Upper lobe of right lung (tissue), 1 donor: Measurements from ENCODE around the gene CTAG1A. TPM values are rescaled to one million over a fixed set of nuclear protein-coding genes. Genes with fewer than 3 reads are reported as not detected.

ENCODE experiments used
- ATAC-seq: fragments of 200-7000 bp; cut with Tn5 transposase; one replicate; pipeline ENCODE4 v1.9.1; 2020; ENCODE audit warnings: mild to moderate bottlenecking, moderate library complexity
- DNase-seq: peaks from one replicate; pipeline ENCODE4 v3.0.0-alpha.2; 2020
- H3K27ac ChIP-seq: fragments of 200-600 bp; one replicate; pipeline ENCODE4 v1.8.0; 2022
- H3K27me3 ChIP-seq: fragments of 200-600 bp; one replicate; pipeline ENCODE4 v1.8.0; 2022; ENCODE audit warnings: mild to moderate bottlenecking
- H3K36me3 ChIP-seq: fragments of 200-600 bp; one replicate; pipeline ENCODE4 v1.8.0; 2022
- H3K4me1 ChIP-seq: fragments of 200-600 bp; one replicate; pipeline ENCODE4 v1.8.0; 2022
- H3K4me3 ChIP-seq: fragments of 200-600 bp; one replicate; pipeline ENCODE4 v1.8.0; 2022; ENCODE audit warnings: mild to moderate bottlenecking
- H3K9me3 ChIP-seq: fragments of 200-600 bp; one replicate; pipeline ENCODE4 v1.8.0; 2022
- CTCF ChIP-seq: fragments of 200-600 bp; IDR thresholded peaks from one replicate; pipeline ENCODE4 v1.8.0; 2022; ENCODE audit warnings: antibody characterized with exemption
- intact Hi-C: fragments of 100-400 bp; cut with DNase I; formaldehyde crosslinking; loops from one replicate; pipeline ENCODE4 v1.11.0; 2022
- total RNA-seq: library from RNA; stranded (reverse); fragmentation: NEBNext Ultra II Directional; extraction: Animal tissue kit (Norgen Biotek cat#: 25700); gene quantifications from one replicate; pipeline ENCODE4 v1.2.1, GENCODE V29; 2021
- donor health status: DM: no; HTN: yes; CAD: no; lungs with severe emphysema.

Gene CTAG1A
- total RNA-seq, 1 donor from 2014 or later: not detected

- peaks cover 17% of the 10 kb centered on the region for H3K4me1 ChIP-seq
- peak; percentile 79 for DNase-seq
- H3K27ac ChIP-seq: peak overlapping the region; percentile 83
- peak; percentile 35 for ATAC-seq
- intact Hi-C loops: no loop called here
- H3K36me3 ChIP-seq: no peaks in the 10 kb centered on the region
- H3K9me3 ChIP-seq: no peaks in the 10 kb centered on the region
- H3K4me3 ChIP-seq: peak overlapping the region; percentile 19
- H3K27me3 ChIP-seq: no peaks in the 10 kb centered on the region
- no peak for TF ChIP-seq CTCF
Observed at GRCh38 chrX:154541896-154542722, 42.8 kb upstream of the CTAG1A start.

GRCh38 chrX:154542723-154543424 lies 42.1 kb upstream of the CTAG1A start:
- peak; percentile 21 for ATAC-seq
- TF ChIP-seq CTCF: no peak
- H3K4me3 ChIP-seq: peak overlapping the region; percentile 19

GRCh38 chrX:154545673-154546274 lies 39.2 kb upstream of the CTAG1A start:
- H3K36me3 ChIP-seq: no peaks in the 10 kb centered on the region
- ATAC-seq (no peak), DNase-seq (no peak)
- TF ChIP-seq CTCF: no peak
- peak overlapping the region; percentile 58 for H3K27ac ChIP-seq
- peak overlapping the region; percentile 62 for H3K4me3 ChIP-seq
- no peaks in the 10 kb centered on the region for H3K9me3 ChIP-seq
- no peaks in the 10 kb centered on the region for H3K27me3 ChIP-seq
- peaks cover 23% of the 10 kb centered on the region for H3K4me1 ChIP-seq
- intact Hi-C loops: no loop called here

More at GRCh38 chrX:154542723-154543424, 42.1 kb upstream of the CTAG1A start:
- no peaks in the 10 kb centered on the region for H3K27me3 ChIP-seq
- no peaks in the 10 kb centered on the region for H3K36me3 ChIP-seq
- H3K4me1 ChIP-seq: peaks cover 17% of the 10 kb centered on the region
- H3K27ac ChIP-seq: peak overlapping the region; percentile 83
- DNase-seq: peak; percentile 81
- no peaks in the 10 kb centered on the region for H3K9me3 ChIP-seq
- intact Hi-C loops: no loop called here

- peaks cover 22% of the 10 kb centered on the region for H3K4me1 ChIP-seq
Observed at GRCh38 chrX:154546354-154547244, 38.3 kb upstream of the CTAG1A start, which contains the start of gene G6PD. Gene G6PD (minus strand): TSS chrX:154546846. CDS start chrX:154546155, 691 bp downstream.

More at GRCh38 chrX:154546354-154547244, 38.3 kb upstream of the CTAG1A start, which contains the start of gene G6PD:
- ATAC-seq (peak; percentile 85), DNase-seq (no peak)
- no peak for TF ChIP-seq CTCF
- intact Hi-C loops: no loop called here
- Histone ChIP-seq H3K9me3 (no peaks in the 10 kb centered on the region), H3K27ac (peak within 1 kb of the TSS; percentile 83), H3K36me3 (no peaks in the 10 kb centered on the region), H3K27me3 (no peaks in the 10 kb centered on the region), H3K4me3 (peak within 1 kb of the TSS; percentile 62)
